ENCODE results near the gene MPG.
"Not testable (repeated sequence)": the region's sequence is repeated elsewhere in the genome, so short reads cannot be mapped to it uniquely, and the experiment has no call there.

MPG gene

GRCh38 chr16:77807-78443 is at the start of gene MPG:
MPG (plus strand) TSS chr16:78225; CDS start chr16:78310, 85 bp downstream.
- DNase-seq = peak; percentile 60

DNA sequence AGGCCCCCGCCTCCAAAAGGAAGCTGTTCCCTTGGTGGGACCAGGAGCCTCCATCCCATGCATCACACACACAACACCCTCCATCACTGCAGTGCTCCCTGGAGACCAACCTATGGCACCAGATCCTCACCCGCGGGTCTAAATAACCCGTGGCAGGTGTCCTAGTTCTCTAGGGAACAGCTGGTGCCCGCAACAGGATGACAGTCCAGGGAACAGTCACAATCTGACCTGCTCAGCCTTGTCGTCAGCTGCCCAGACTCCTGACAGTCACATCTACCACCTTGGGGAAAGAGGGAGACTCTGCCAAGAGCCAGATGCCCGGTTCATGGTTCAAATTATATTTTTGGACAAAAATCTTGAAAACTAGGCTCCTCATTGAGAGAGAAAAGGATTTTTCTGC is 47.4 kb upstream of the MPG start:
- DNase-seq = not testable (repeated sequence)

GRCh38 chr16:33154-33876 is 44.7 kb upstream of the MPG start:
- DNase-seq = not testable (repeated sequence)

DNA sequence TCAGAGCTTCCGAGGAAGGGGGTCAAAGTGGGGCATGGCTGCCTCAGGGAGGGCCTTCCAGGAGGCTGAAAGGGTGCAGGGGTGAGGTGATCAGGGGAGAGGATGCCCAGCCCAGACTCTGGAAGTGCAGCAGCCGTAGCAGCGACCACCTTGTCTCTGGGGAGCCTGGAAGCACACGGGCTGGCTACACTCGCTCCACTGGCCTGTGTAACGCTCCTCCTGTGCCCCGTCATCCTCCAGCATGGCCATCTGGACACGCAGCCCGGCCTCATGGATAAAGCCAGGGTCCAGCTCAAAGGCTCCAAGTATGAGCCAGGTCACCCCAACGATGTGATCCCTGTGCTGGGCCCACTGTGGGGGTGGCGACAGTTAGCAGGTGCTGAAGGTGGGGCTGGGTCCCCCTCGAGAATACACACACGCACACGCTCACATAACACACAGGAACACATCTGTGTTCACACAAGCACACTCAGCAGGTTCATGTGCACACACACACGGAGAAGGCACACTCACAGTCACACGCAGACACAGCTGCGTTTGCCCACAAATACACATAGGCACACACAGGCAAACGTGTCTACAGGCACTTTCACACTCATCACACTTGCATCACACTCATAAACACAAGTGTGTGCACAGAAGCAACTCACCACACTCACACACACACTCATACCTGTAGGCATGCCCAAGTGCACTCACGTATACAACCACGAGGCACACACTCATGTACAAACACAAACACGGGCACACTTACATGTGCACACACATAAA is 44.0 kb upstream of the MPG start:
- no peak for DNase-seq

GRCh38 chr16:34648-34987 is 43.4 kb upstream of the MPG start:
- DNase-seq = no peak

GRCh38 chr16:35011-35677 is 42.9 kb upstream of the MPG start:
- DNase-seq = no peak

DNA sequence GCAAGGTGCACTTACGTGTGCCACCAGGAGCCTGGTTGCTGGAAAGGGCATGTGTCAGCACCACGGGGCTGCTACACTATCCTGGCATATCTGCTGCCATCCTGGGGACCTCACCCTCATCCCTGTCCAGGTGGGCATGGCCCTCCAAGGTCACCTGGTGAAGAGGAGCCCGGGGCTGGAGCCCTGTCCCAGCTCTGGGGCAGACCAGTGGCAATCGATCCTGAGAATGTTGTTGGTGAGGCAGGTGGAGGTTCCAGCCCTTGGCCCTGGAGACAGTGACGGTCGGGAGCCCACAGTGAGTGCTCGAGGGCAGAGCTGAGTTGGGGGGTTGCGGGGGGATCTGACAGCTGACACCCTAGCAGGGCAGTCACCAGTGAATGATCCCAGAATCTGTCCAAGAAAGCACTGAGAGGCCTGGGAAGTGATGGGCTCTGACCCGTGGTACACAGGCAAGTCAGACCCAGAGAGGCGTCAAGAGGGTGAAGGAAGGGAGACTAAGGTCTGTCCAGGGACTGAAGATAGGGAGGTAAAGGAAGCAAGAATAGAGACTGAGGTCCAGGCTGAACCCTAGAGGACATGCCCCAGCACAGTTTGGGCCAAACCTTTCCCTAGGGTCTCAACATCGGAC is 42.2 kb upstream of the MPG start:
- no peak for DNase-seq

DNA sequence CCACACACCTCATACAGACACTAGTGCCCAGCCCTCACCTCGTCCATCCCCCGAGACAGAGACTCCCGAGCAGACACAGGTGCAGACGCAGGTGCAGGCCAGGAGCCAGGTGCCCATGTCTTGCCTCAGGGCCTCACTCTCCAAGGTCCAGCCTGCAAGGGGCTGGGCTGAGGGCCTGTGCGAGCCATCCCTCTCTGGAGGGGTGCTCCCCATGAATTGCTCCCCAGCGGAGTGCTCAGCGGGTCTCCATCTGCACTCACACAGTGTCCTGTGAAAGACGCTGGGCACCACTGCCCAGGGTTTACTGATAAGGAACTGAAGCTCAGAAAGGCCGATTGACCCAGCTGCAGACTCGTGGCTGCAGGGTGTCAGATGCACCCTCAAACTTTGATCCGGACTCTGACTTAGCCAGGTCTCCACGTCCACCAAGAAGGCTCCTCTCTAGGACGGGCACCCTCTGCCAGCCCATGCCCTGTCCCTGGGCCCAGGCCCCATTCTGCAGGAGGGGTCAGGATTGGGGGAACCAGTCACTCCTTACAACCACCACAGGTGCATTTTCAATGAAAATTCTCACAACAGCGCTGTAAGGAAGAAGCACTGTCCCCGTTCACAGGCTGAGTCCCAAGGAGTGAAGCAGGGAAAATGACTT is 41.6 kb upstream of the MPG start:
- no peak for DNase-seq

DNA sequence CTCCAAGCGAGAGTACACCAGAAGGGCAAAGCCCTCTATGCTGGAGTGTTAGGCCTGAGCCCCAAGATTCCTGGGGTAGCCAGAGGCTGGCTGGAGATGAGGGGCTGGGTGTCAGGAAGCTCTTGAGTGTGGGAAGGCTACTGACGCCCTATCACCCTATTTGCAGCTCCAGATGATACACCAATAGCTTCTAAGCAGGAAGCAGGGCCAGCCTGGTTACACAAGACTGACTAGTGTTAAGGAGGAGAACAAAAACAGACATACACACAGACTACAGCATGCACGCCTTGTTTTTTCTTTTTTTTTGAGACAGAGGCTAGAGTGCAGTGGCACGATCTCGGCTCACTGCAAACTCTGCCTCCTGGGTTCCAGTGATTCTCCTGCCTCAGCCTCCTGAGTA is 40.5 kb upstream of the MPG start:
- no peak for DNase-seq

- DNase-seq = not testable (repeated sequence)
Measured at GRCh38 chr16:38206-38605, 39.8 kb upstream of the MPG start.

DNA sequence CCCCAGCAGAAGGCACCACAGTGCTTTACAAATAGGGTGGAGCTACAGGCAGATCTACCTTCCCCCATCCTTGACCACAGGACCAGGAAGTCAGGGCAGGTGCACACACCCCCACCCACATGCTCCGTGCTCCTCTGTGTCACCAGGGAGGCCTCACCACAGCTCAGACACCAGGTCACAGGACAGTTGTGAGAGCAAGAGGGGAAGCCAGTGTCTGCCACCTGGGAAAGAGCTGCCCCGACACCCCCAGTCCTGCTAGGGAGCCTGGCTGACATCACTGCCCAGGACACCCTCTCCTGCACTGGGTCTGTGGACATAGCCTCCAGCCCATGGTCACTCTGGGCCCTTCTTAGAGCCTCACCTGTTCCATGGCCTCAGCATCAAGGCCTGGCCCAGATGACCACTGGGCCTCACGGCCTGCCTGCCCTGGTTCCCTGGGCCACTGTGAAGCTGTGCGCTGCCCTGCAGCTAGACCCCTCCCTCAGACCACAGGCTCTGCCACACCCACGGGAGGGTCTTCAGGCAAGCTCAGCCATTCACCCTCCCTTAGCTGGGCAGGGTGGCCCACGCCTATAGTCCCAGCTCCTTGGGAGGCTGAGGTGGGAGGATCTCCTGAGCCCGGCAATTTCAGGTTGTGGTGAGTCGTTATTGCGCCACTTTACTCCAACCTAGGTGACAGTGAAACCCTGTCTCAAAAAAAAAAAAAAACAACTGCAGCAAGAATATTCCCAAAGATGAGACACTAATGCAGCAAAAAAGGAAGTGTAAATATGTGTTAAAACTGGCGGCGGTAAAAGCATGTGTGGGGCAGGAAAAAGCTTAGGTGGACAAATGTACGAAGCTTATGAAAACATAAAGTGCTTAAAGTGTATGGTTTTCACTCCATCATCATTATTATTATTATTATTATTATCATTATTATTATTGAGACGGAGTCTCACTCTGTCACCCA is 38.8 kb upstream of the MPG start:
- DNase-seq = no peak

GRCh38 chr16:41439-42068 is 36.5 kb upstream of the MPG start:
- no peak for DNase-seq

GRCh38 chr16:42069-42457 is 36.0 kb upstream of the MPG start:
- no peak for DNase-seq

DNA sequence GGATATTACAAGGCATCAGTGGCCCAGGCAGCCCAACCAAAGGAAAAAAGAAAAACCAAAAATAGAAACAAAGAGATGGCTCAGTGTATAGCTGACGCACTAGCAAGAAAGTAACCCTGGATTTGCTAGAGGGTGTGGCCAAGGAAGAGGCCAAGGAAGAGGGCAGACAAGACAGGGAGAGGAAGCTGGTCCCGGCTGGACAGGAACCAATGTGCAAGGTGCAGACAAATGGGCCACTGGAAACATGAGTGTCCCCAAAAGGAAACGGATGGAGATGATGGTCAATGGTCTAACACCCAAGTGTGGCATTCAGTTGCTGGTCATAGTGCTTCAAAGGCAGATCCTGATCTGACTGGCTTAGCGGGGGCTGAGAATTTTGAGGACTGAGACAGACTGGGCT is 35.3 kb upstream of the MPG start:
- DNase-seq = no peak

GRCh38 chr16:43294-43693 is 34.7 kb upstream of the MPG start:
- DNase-seq = no peak

- DNase-seq = no peak
Measured at GRCh38 chr16:44655-45054, 33.4 kb upstream of the MPG start.

DNA sequence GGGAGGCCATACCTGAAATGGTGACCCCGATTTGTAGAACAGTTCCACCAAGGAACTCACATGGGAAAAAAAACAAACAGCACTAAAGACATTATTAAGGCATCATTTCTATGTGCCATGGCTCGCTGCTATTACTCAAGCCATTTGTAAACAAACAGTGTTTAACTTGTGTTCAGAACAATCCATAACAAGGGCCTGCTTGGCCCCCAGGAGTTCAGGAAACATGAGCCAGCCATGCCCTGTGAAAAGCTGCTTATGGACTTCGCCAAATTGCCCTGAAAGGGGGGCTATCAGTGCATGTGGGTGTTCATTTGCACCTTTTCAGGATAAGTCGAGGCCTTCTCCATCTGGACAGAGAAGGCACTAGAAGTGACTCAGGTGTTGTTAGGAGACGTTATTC is 32.6 kb upstream of the MPG start:
- no peak for DNase-seq

DNA sequence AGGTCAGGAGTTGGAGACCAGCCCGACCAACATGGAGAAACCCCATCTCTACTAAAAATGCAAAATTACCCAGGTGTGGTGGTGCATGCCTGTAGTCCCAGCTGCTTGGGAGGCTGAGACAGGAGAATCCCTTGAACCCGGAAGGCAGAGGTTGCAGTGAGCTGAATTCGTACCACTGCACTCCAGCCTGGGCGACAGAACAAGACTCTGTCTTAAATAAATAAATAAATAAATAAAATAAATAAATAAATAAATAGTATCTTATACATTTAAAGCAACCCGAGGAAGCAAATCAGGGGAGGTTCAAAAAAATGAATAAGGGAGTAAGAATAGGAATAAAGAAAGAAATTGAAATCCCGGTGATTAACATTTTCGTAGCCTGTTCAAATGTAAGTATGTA is 31.5 kb upstream of the MPG start:
- DNase-seq = not testable (repeated sequence)

- DNase-seq = no peak
Measured at GRCh38 chr16:47234-47633, 30.8 kb upstream of the MPG start.

DNA sequence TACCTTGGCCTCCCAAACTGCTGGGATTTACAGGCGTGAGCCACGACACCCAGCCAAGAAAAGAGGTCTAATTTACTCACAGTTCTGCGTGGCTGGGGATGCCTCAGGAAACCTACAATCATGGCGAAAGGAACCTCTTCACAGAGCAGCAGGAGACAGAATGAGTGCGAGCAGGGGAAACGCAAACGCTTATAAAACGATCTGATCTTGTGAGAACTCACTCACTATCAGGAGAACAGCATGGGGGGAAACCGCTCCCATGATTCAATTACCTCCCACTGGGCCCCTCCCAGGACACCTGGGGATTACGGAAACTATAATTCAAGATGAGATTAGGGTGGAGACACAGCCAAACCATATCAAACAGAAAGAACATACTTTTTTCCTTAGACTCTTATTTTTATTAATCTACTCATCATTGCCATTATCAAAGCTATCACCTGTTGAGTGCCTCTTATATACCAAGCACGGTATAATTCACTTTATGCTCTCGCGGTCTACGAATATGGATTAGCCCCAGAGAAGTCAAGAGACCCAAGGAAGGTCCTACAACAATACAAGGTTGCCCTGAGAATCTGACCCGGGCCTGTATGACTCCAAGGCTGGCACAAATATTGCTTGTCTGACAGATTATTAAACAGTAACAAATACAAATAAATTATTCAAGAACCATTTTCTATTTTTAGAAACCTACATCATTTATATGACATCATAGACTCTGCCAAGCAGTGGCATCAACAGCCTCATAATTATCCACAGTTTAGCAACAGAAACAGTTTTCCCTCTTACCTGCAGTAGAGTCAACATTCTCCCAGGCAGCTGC is 27.0 kb upstream of the MPG start:
- DNase-seq = no peak
